Body of pancreas (tissue), 4 donors: ENCODE results near the gene ZNF488. TPM values are rescaled to one million over a fixed set of nuclear protein-coding genes. Genes with fewer than 3 reads are reported as not detected.

Experiments
- ATAC-seq: fragments of 150-250 bp; one replicate; pipeline ENCODE4 v1.9.1; 2016
- DNase-seq, 4 donors: peaks; one replicate each; pipeline ENCODE4 v3.0.0-alpha.2; 2019
- H3K27ac ChIP-seq, 4 donors: fragments of 200-600 bp; sonication (generic); 1 replicate in 3 of 4; 2 replicates in 1 of 4; pipeline versions ENCODE4 v1.5.1 to v1.6.1; 2016 to 2019; ENCODE audit warnings: mild to moderate bottlenecking in 1 of 4, mixed read lengths in 1 of 4, moderate library complexity in 1 of 4
- H3K27me3 ChIP-seq, 2 donors: fragments of 200-600 bp; sonication (generic); one replicate each; pipeline ENCODE4 v1.6.0; 2016; ENCODE audit warnings: mild to moderate bottlenecking in 1 of 2
- H3K36me3 ChIP-seq, 2 donors: fragments of 200-600 bp; sonication (generic); replicated peaks in 1 of 2; 2 replicates each; pipeline ENCODE4 v1.5.1; 2016; ENCODE audit warnings: low read depth in 2 of 2; ENCODE audit not compliant: insufficient read depth in 1 of 2
- H3K4me1 ChIP-seq: fragments of 200-600 bp; sonication (generic); one replicate; pipeline ENCODE4 v1.6.0; 2016
- H3K4me3 ChIP-seq, 2 donors: fragments of 200-600 bp; sonication (generic); 1 replicate in 1 of 2; 2 replicates in 1 of 2; pipeline ENCODE4 v1.5.1; 2016 to 2019
- H3K9me3 ChIP-seq, 3 donors: fragments of 200-600 bp; sonication (generic); 1 replicate in 2 of 3; 2 replicates in 1 of 3; pipeline ENCODE4 v1.5.1; 2016
- CTCF ChIP-seq, 7 experiments: fragments of 450-650 bp in 4 of 7; fragments of 200-600 bp in 3 of 7; sonication (generic) in 3 of 7; IDR thresholded peaks; one replicate each; pipeline ENCODE4 v1.5.1; 2016 to 2019; ENCODE audit warnings: antibody characterized with exemption in 7 of 7
- POLR2A ChIP-seq, 3 donors: fragments of 450-650 bp; IDR thresholded peaks; one replicate each; pipeline ENCODE4 v1.6.1; 2016; ENCODE audit warnings: antibody characterized with exemption in 3 of 3, mild to moderate bottlenecking in 2 of 3
- WGBS, 2 donors: methylation state at CpG; one replicate each; pipeline ENCODE4 v1.1.5; 2017; 5-methylcytosine and 5-hydroxymethylcytosine counted together
- intact Hi-C: fragments of 100-400 bp; cut with DNase I; formaldehyde crosslinking; loops from one replicate; pipeline ENCODE4 v1.15.1; 2023
- total RNA-seq, 2 donors: library from RNA; depleted of rRNA; stranded (reverse); fragments of >200 nt; gene quantifications; one replicate each; pipeline ENCODE4 v1.1.0, GENCODE V29; 2016

Gene ZNF488
- total RNA-seq, 2 donors from 2014 or later = 0.26 TPM; not detected in 1

- DNase-seq (peak; percentile 47 to 81 (median 70)), ATAC-seq (peak; percentile 26)
- intact Hi-C loops = loop anchor here (5.0 kb wide), 1 partner anchor 1098 kb away; no protein-coding TSS in a partner anchor
- H3K9me3 ChIP-seq = no peaks in the 10 kb centered on the region
- no peaks in the 10 kb centered on the region for H3K27me3 ChIP-seq
- no peaks in the 10 kb centered on the region for H3K36me3 ChIP-seq
- TF ChIP-seq POLR2A (IDR thresholded peaks at IDR 0.05) (no peak), CTCF (IDR thresholded peaks at IDR 0.05) (no peak)
- peaks cover 37% of the 10 kb centered on the region for H3K4me1 ChIP-seq
- peak overlapping the region in 3 of 4 donors; percentile 25 to 36 (median 33) for H3K27ac ChIP-seq
- WGBS, 2 donors = 34 to 40% methylated on average over 8 of the region's 8 CpGs
- no peak overlapping the region for H3K4me3 ChIP-seq
Measured at GRCh38 chr10:47380341-47381102, 3.6 kb downstream of the ZNF488 start.

- Histone ChIP-seq H3K27ac (no peak overlapping the region), H3K4me1 (peaks cover 35% of the 10 kb centered on the region), H3K36me3 (no peaks in the 10 kb centered on the region), H3K9me3 (no peaks in the 10 kb centered on the region), H3K4me3 (no peak overlapping the region), H3K27me3 (no peaks in the 10 kb centered on the region)
- WGBS, 2 donors = 72 to 77% methylated on average over 10 of the region's 11 CpGs
- intact Hi-C loops = loop anchor here (5.0 kb wide), 1 partner anchor 1098 kb away; no protein-coding TSS in a partner anchor
- ATAC-seq (no peak), DNase-seq (no peak)
- no peak for TF ChIP-seq POLR2A (IDR thresholded peaks at IDR 0.05)
- no peak for TF ChIP-seq CTCF (IDR thresholded peaks at IDR 0.05)
Measured at GRCh38 chr10:47379901-47380300, 4.2 kb downstream of the ZNF488 start.

GRCh38 chr10:47379445-47379785 is 4.7 kb downstream of the ZNF488 start:
- DNase-seq (no peak), ATAC-seq (no peak)
- TF ChIP-seq POLR2A (IDR thresholded peaks at IDR 0.05) (no peak), CTCF (IDR thresholded peaks at IDR 0.05) (no peak)
- no peaks in the 10 kb centered on the region for H3K27me3 ChIP-seq
- 73 to 82% methylated on average over 7 of the region's 7 CpGs for WGBS, 2 donors
- H3K9me3 ChIP-seq = no peaks in the 10 kb centered on the region
- peaks cover 32% of the 10 kb centered on the region for H3K4me1 ChIP-seq
- no peak overlapping the region for H3K4me3 ChIP-seq
- no peak overlapping the region for H3K27ac ChIP-seq
- intact Hi-C loops = no loop called here
- no peaks in the 10 kb centered on the region for H3K36me3 ChIP-seq

- ATAC-seq = no peak
- H3K9me3 ChIP-seq = no peaks in the 10 kb centered on the region
- intact Hi-C loops = no loop called here
- 87 to 90% methylated on average over 15 of the region's 15 CpGs for whole genome bisulfite sequencing, 2 donors
- TF ChIP-seq POLR2A (IDR thresholded peaks at IDR 0.05) (no peak), CTCF (IDR thresholded peaks at IDR 0.05) (no peak)
- no peaks in the 10 kb centered on the region for H3K36me3 ChIP-seq
- H3K4me3 ChIP-seq = no peak overlapping the region
- peak overlapping the region in 1 of 4 donors; percentile 73 for H3K27ac ChIP-seq
- H3K27me3 ChIP-seq = no peaks in the 10 kb centered on the region
- no peak for DNase-seq
- peaks cover 29% of the 10 kb centered on the region for H3K4me1 ChIP-seq
Measured at GRCh38 chr10:47378606-47379444, 5.3 kb downstream of the ZNF488 start.
